Esophagus squamous epithelium (tissue), 5 donors: ENCODE data around the gene INVS. TPM values are rescaled to one million over a fixed set of nuclear protein-coding genes. Genes with fewer than 3 reads are reported as not detected.

Experiments
- DNase-seq: peaks from one replicate; lab custom pipeline; 2025; lab: John Stamatoyannopoulos, UW
- H3K27ac ChIP-seq, 4 donors: fragments of 200-600 bp; sonication (generic); one replicate each; pipeline ENCODE4 v1.5.1; 2016 to 2019; ENCODE audit warnings: mild to moderate bottlenecking in 1 of 4
- H3K27me3 ChIP-seq, 4 donors: fragments of 200-600 bp; sonication (generic); 1 replicate in 3 of 4; 2 replicates in 1 of 4; pipeline versions ENCODE4 v1.5.1 to v1.6.0; 2017 to 2021; ENCODE audit warnings: antibody characterized with exemption in 1 of 4
- H3K36me3 ChIP-seq, 3 donors: fragments of 200-600 bp; sonication (generic); one replicate each; pipeline ENCODE4 v1.5.1; 2016 to 2019
- H3K4me1 ChIP-seq, 3 donors: fragments of 200-600 bp; sonication (generic); one replicate each; pipeline ENCODE4 v1.5.1; 2017 to 2019
- H3K4me3 ChIP-seq, 4 donors: fragments of 200-600 bp; sonication (generic); 1 replicate in 3 of 4; 2 replicates in 1 of 4; pipeline ENCODE4 v1.5.1; 2016 to 2019; ENCODE audit warnings: mild to moderate bottlenecking in 2 of 4, moderate library complexity in 1 of 4
- H3K9me3 ChIP-seq, 3 donors: fragments of 200-600 bp; sonication (generic); one replicate each; pipeline ENCODE4 v1.5.1; 2016 to 2019
- CTCF ChIP-seq, 6 experiments: fragments of 450-650 bp in 4 of 6; fragments of 200-600 bp in 2 of 6; sonication (generic) in 2 of 6; IDR thresholded peaks; one replicate each; pipeline ENCODE4 v1.5.1; 2016 to 2019; ENCODE audit warnings: antibody characterized with exemption in 6 of 6, mild to moderate bottlenecking in 4 of 6, moderate library complexity in 4 of 6
- POLR2A ChIP-seq, 4 donors: fragments of 450-650 bp; IDR thresholded peaks; one replicate each; pipeline ENCODE4 v1.6.1; 2017; ENCODE audit warnings: antibody characterized with exemption in 4 of 4, mild to moderate bottlenecking in 4 of 4, moderate library complexity in 3 of 4
- WGBS, 2 donors: methylation state at CpG; one replicate each; pipeline ENCODE4 v1.1.5; 2018; 5-methylcytosine and 5-hydroxymethylcytosine counted together
- intact Hi-C: fragments of 100-400 bp; cut with DNase I; formaldehyde crosslinking; loops from one replicate; pipeline ENCODE4 v1.15.0; 2022
- total RNA-seq, 4 donors: library from RNA; depleted of rRNA; stranded (reverse); fragments of >200 nt; gene quantifications; one replicate each; pipeline ENCODE4 v1.1.0, GENCODE V29; 2016
- donor health status: DM: yes; HTN: yes; CAD: no.

The INVS gene
- total RNA-seq, 4 donors from 2014 or later, result 8.9 to 24.4 (median 13.3) TPM

DNA sequence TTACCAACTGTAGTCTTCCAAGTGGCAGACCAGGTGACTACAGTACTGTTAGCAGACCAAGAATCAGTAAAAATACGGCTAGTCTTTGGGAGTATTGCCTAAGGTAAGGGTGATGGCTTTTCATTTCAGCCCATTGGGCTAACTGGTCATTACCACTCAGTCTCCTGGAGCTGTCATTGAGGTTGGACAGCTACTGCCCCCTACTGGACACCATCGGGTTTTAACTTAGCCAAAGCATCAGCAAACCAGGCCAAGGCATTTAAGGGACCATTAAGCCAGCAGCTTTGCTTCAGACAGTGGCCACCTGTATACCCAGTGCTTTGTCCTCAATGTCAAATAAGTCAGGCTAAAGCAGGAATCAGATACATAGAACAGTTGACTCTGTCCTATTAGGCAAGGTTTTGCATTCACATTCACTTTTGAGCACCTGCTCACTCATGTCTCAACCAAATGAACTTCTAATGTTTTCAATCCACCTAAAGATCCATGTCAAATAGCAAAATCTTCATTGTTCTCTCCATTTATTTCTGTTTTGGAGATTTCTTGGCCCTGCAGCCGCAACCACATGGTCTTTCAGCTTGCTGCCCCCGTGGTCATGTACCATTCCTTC is 117.2 kb downstream of the INVS start:
- intact Hi-C loops, result loop anchor here (5.0 kb wide), 1 partner anchor 189 kb away; no protein-coding TSS in a partner anchor
- Histone ChIP-seq H3K4me1 (no peaks in the 10 kb centered on the region), H3K9me3 (no peaks in the 10 kb centered on the region), H3K4me3 (no peak overlapping the region), H3K36me3 (peaks cover 0 to 7% (median 0%) of the 10 kb centered on the region in 3 donors), H3K27ac (no peak overlapping the region), H3K27me3 (no peaks in the 10 kb centered on the region)
- peak; percentile 24 to 72 (median 56) for TF ChIP-seq CTCF (IDR thresholded peaks at IDR 0.05)
- TF ChIP-seq POLR2A (IDR thresholded peaks at IDR 0.05), result no peak
- DNase-seq, result no peak
- 70 to 97% methylated on average over 3 to 4 of the region's 4 CpGs for WGBS, 2 donors

GRCh38 chr9:100217536-100217935 is 118.5 kb downstream of the INVS start:
- DNase-seq, result no peak
- Histone ChIP-seq H3K9me3 (no peaks in the 10 kb centered on the region), H3K4me3 (no peak overlapping the region), H3K27me3 (no peaks in the 10 kb centered on the region), H3K36me3 (peaks cover 0 to 7% (median 0%) of the 10 kb centered on the region in 3 donors), H3K27ac (no peak overlapping the region), H3K4me1 (no peaks in the 10 kb centered on the region)
- 88 to 96% methylated on average over 2 of the region's 2 CpGs for WGBS, 2 donors
- intact Hi-C loops, result loop anchor here (5.0 kb wide), 1 partner anchor 190 kb away; no protein-coding TSS in a partner anchor
- TF ChIP-seq POLR2A (IDR thresholded peaks at IDR 0.05) (no peak), CTCF (IDR thresholded peaks at IDR 0.05) (no peak)

- TF ChIP-seq POLR2A (IDR thresholded peaks at IDR 0.05), result no peak
- no peak for TF ChIP-seq CTCF (IDR thresholded peaks at IDR 0.05)
- 54 to 60% methylated on average over 1 of the region's 1 CpG for WGBS, 2 donors
- Histone ChIP-seq H3K4me3 (no peak overlapping the region), H3K9me3 (no peaks in the 10 kb centered on the region), H3K27ac (no peak overlapping the region), H3K27me3 (no peaks in the 10 kb centered on the region), H3K36me3 (peaks cover 0 to 7% (median 0%) of the 10 kb centered on the region in 3 donors), H3K4me1 (no peaks in the 10 kb centered on the region)
- no peak for DNase-seq
- intact Hi-C loops, result loop anchor here (5.0 kb wide), 1 partner anchor 192 kb away; no protein-coding TSS in a partner anchor
These were observed 120.3 kb downstream of the INVS start for GRCh38 chr9:100219347-100219746.

DNA sequence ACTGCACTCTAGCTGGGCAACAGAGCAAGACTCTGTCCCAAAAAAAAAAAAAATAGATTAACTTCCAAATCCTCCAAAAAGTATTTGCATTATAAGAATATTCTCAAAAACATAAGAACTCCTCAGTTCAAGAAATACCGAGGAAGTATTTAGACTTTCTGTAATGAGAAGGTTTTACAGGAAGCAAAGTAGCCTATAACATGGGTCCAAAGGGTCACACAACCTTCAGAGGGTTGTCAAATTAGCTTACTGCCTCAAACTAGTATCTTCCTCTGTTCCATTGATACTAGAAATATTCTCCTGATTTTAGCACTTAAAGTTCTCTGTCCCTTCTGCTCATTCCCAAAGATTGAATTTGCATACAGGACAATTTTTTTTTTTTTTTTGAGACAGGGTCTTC is 121.9 kb downstream of the INVS start:
- Histone ChIP-seq H3K9me3 (no peaks in the 10 kb centered on the region), H3K4me3 (no peak overlapping the region), H3K4me1 (no peaks in the 10 kb centered on the region), H3K36me3 (peaks cover 0 to under 1% (median 0%) of the 10 kb centered on the region in 3 donors), H3K27ac (no peak overlapping the region), H3K27me3 (no peaks in the 10 kb centered on the region)
- DNase-seq, result no peak
- intact Hi-C loops, result no loop called here
- TF ChIP-seq CTCF (IDR thresholded peaks at IDR 0.05), result no peak
- no peak for TF ChIP-seq POLR2A (IDR thresholded peaks at IDR 0.05)
- 91 to 100% methylated on average over 1 of the region's 1 CpG for WGBS, 2 donors

DNA sequence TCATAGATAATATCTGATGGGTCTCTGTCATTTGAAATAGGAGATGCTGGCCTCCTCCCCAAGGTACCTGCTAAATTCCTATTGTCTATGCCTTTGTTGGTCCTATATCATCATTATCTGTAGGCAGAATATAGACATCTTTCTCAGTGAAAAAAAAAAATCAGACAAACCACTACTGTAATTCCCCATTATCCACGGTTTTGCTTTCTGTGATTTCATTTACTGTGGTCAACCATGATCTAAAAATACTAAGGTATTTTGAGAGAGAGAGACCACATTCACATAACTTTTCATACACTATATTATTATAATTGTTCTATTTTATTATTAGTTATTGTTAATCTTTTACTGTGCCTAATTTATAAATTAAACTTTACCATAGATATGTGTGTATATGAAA is 122.5 kb downstream of the INVS start:
- intact Hi-C loops, result no loop called here
- H3K27ac ChIP-seq, result no peak overlapping the region
- H3K9me3 ChIP-seq, result no peaks in the 10 kb centered on the region
- H3K36me3 ChIP-seq, result peaks cover 0 to 7% (median 0%) of the 10 kb centered on the region in 3 donors
- TF ChIP-seq CTCF (IDR thresholded peaks at IDR 0.05) (no peak), POLR2A (IDR thresholded peaks at IDR 0.05) (no peak)
- no peak for DNase-seq
- H3K4me1 ChIP-seq, result no peaks in the 10 kb centered on the region
- H3K27me3 ChIP-seq, result no peaks in the 10 kb centered on the region
- WGBS, 2 donors, result 37 to 71% methylated on average over 1 of the region's 1 CpG
- H3K4me3 ChIP-seq, result no peak overlapping the region
